T-cell (primary cell): ENCODE results near the gene NDUFB2. TPM values are rescaled to one million over a fixed set of nuclear protein-coding genes. Genes with fewer than 3 reads are reported as not detected.
"Not testable (repeated sequence)": the region's sequence is repeated elsewhere in the genome, so short reads cannot be mapped to it uniquely, and the experiment has no call there.

Experiments
- ATAC-seq, 4 experiments: fragments of 200-7000 bp in 3 of 4; fragments of 150-1000 bp in 1 of 4; cut with Tn5 transposase; replicated peaks in 1 of 4; 1 replicate in 3 of 4; 2 replicates in 1 of 4; pipeline ENCODE4 v1.10.0; 2021; ENCODE audit warnings: moderate library complexity in 3 of 4, mild to moderate bottlenecking in 2 of 4, moderate number of reproducible peaks in 1 of 4
- CTCF ChIA-PET, 2 donors: fragments of 300-600 bp; sonication (Branson Sonifier 250); formaldehyde crosslinking; loops; one replicate each; lab custom pipeline; 2022; ENCODE audit warnings: antibody characterized with exemption in 2 of 2; lab: Charles Lee
- POLR2A ChIA-PET, 2 donors: fragments of 300-600 bp; sonication (Branson Sonifier 250); formaldehyde crosslinking; loops; one replicate each; lab custom pipeline; 2022; ENCODE audit warnings: antibody characterized with exemption in 2 of 2; lab: Charles Lee
- DNase-seq, 35 experiments: peaks; one replicate each; pipeline versions ENCODE4 v3.0.0 to v3.0.0-alpha.2; 2013 to 2023
- H3K27ac ChIP-seq: one replicate; pipeline ENCODE4 v1.5.1; 2013; ENCODE audit warnings: low read length
- H3K27me3 ChIP-seq, 2 experiments: replicated peaks in 1 of 2; 1 replicate in 1 of 2; 2 replicates in 1 of 2; pipeline versions ENCODE4 v1.6.1 to v1.7.0; 2013; ENCODE audit warnings: low read length in 1 of 2, mixed read lengths in 1 of 2; ENCODE audit not compliant: control insufficient read depth in 2 of 2, insufficient read depth in 2 of 2; ENCODE audit errors: extremely low read depth in 1 of 2
- H3K36me3 ChIP-seq, 2 donors: 1 replicate in 1 of 2; 2 replicates in 1 of 2; pipeline versions ENCODE4 v1.6.1 to v1.7.0; 2013; ENCODE audit warnings: low read length in 1 of 2; ENCODE audit not compliant: control insufficient read depth in 2 of 2, insufficient read depth in 1 of 2; ENCODE audit errors: extremely low read depth in 1 of 2
- H3K4me1 ChIP-seq, 2 experiments: 1 replicate in 1 of 2; 2 replicates in 1 of 2; pipeline versions ENCODE4 v1.6.1 to v1.7.0; 2013; ENCODE audit warnings: low read length in 2 of 2, mixed read lengths in 1 of 2; ENCODE audit not compliant: insufficient read depth in 2 of 2, control insufficient read depth in 1 of 2; ENCODE audit errors: extremely low read depth in 1 of 2
- H3K4me3 ChIP-seq, 2 donors: 1 replicate in 1 of 2; 2 replicates in 1 of 2; pipeline versions ENCODE4 v1.5.1 to v1.7.0; 2013; ENCODE audit warnings: mild to moderate bottlenecking in 2 of 2, low read length in 1 of 2, moderate library complexity in 1 of 2; ENCODE audit not compliant: control insufficient read depth in 1 of 2; ENCODE audit errors: extremely low read depth in 1 of 2
- H3K9me3 ChIP-seq: 2 replicates; pipeline ENCODE4 v1.7.0; 2013
- H3K27ac Mint-ChIP-seq, 2 donors: one replicate each; pipeline ENCODE4 v1.8.0; 2020 to 2021; ENCODE audit warnings: mild to moderate bottlenecking in 2 of 2, mixed read lengths in 2 of 2
- H3K27me3 Mint-ChIP-seq, 2 donors: one replicate each; pipeline ENCODE4 v1.8.0; 2021 to 2022; ENCODE audit warnings: mixed read lengths in 2 of 2
- H3K36me3 Mint-ChIP-seq: one replicate; pipeline ENCODE4 v1.8.0; 2021; ENCODE audit warnings: mixed read lengths
- H3K4me1 Mint-ChIP-seq, 3 donors: one replicate each; pipeline ENCODE4 v1.8.0; 2020 to 2022; ENCODE audit warnings: mixed read lengths in 3 of 3, mild to moderate bottlenecking in 1 of 3
- H3K4me3 Mint-ChIP-seq, 3 donors: one replicate each; pipeline ENCODE4 v1.8.0; 2020 to 2022; ENCODE audit warnings: mild to moderate bottlenecking in 3 of 3, mixed read lengths in 3 of 3, moderate library complexity in 3 of 3
- H3K9me3 Mint-ChIP-seq, 3 donors: one replicate each; pipeline ENCODE4 v1.8.0; 2020 to 2022; ENCODE audit warnings: mixed read lengths in 3 of 3
- WGBS: methylation state at CpG from one replicate; pipeline ENCODE4 v1.1.5; 2013; ENCODE audit warnings: missing lambda C conversion rate; ENCODE audit not compliant: insufficient coverage; 5-methylcytosine and 5-hydroxymethylcytosine counted together
- total RNA-seq, 35 experiments: library from RNA in 6 of 35; stranded (reverse) in 6 of 35; fragments of 120-200 nt in 1 of 35; gene quantifications; one replicate each; pipeline versions ENCODE4 v1.2.1 to v1.2.4 and lab custom pipeline; 2013 to 2026

NDUFB2 gene
- total RNA-seq, 5 donors from 2014 or later (not counting 1 experiment from before 2014, with no cell fraction given), result 97.2 to 110 (median 103) TPM

- peaks cover 5 to 24% of the 10 kb centered on the region in 2 donors for H3K36me3 ChIP-seq
- H3K27ac ChIP-seq, H3K4me3 ChIP-seq, H3K4me3 Mint-ChIP-seq, H3K9me3 ChIP-seq, H3K27me3 ChIP-seq, H3K9me3 Mint-ChIP-seq, H3K4me1 ChIP-seq, CTCF ChIA-PET, ATAC-seq, DNase-seq, H3K4me1 Mint-ChIP-seq, H3K27ac Mint-ChIP-seq, H3K27me3 Mint-ChIP-seq: not testable (repeated sequence)
- no CpG with 5 or more reads among the region's 4 CpGs for WGBS
- POLR2A ChIA-PET, result interaction anchor here in 1 of 2 donors (0.6 kb wide), 1 partner anchor 9 kb away, joined by 3 read pairs; no protein-coding TSS in a partner anchor
- H3K36me3 Mint-ChIP-seq, result peaks cover 32% of the 10 kb centered on the region
Observed at GRCh38 chr7:140708764-140709163, 12.3 kb downstream of the NDUFB2 start.

DNA sequence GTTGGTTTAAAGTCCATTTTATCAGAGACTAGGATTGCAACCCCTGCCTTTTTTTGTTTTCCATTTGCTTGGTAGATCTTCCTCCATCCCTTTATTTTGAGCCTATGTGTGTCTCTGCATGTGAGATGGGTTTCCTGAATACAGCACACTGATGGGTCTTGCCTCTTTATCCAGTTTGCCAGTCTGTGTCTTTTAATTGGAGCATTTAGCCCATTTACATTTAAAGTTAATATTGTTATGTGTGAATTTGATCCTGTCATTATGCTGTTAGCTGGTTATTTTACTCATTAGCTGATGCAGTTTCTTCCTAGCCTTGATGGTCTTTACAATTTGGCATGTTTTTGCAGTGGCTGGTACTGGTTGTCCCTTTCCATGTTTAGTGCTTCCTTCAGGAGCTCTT, 15.9 kb downstream of the NDUFB2 start:
- CTCF ChIA-PET, DNase-seq, H3K4me3 ChIP-seq, H3K36me3 ChIP-seq, H3K4me1 Mint-ChIP-seq, H3K27me3 ChIP-seq, POLR2A ChIA-PET, H3K27ac ChIP-seq, H3K27me3 Mint-ChIP-seq, ATAC-seq, H3K4me1 ChIP-seq, H3K4me3 Mint-ChIP-seq, H3K27ac Mint-ChIP-seq, H3K9me3 Mint-ChIP-seq, H3K9me3 ChIP-seq: not testable (repeated sequence)
- H3K36me3 Mint-ChIP-seq, result peaks cover 30% of the 10 kb centered on the region

DNA sequence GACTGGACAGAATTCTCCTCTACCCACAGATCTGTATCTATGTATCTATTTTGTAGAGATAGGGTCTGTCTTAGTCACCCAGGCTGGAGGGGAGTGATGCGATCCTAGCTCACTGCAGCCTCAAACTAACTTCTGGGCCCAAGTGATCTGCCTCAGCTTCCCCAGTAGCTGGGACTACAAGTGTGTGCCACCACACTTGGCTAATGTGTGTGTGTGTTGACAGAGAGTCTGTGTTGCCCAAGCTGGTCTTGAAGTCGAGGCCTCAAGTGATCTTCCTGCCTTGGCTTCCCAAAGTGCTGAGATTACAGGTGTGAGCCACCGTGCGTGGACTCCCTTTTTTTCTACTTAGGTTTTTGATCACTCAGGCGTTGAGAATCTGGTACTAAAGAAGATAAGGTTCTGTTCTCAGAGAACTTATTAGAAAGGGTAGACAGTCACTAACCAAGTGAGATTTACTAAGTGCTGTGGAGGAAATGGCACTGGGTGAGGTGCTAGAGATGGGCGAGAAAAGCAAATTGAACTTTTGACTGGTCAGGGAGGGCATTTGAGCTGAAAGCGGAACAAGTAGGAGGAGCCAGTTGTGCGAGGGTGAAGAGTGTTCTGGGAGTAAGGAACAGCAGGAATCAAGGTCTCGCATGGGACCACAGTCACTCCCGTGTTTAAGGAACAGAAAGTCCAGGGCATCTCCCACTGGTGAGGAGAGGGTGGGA, 18.0 kb downstream of the NDUFB2 start:
- Mint-ChIP-seq H3K36me3 (peaks cover 30% of the 10 kb centered on the region), H3K4me3 (no peak overlapping the region), H3K4me1 (peaks cover 3 to 8% (median 3%) of the 10 kb centered on the region in 3 donors), H3K27me3 (no peaks in the 10 kb centered on the region), H3K9me3 (peaks cover 0 to 4% (median 0%) of the 10 kb centered on the region in 3 donors), H3K27ac (no peak overlapping the region)
- peak in 1 of 35 experiments; percentile 8 for DNase-seq
- 82% methylated on average over 5 of the region's 10 CpGs for whole genome bisulfite sequencing
- no peak for ATAC-seq
- H3K4me3 ChIP-seq, result no peak overlapping the region
- ChIA-PET CTCF (no interaction called here), POLR2A (interaction anchor here in 1 of 2 donors (0.6 kb wide), 1 partner anchor 57 kb away, joined by 3 read pairs; no protein-coding TSS in a partner anchor)
- no peak overlapping the region for H3K27ac ChIP-seq
- H3K9me3 ChIP-seq, result no peaks in the 10 kb centered on the region
- peaks cover 0 to 7% of the 10 kb centered on the region in 2 experiments for H3K4me1 ChIP-seq
- no peaks in the 10 kb centered on the region for H3K27me3 ChIP-seq
- H3K36me3 ChIP-seq, result peaks cover 0 to 4% of the 10 kb centered on the region in 2 donors

DNA sequence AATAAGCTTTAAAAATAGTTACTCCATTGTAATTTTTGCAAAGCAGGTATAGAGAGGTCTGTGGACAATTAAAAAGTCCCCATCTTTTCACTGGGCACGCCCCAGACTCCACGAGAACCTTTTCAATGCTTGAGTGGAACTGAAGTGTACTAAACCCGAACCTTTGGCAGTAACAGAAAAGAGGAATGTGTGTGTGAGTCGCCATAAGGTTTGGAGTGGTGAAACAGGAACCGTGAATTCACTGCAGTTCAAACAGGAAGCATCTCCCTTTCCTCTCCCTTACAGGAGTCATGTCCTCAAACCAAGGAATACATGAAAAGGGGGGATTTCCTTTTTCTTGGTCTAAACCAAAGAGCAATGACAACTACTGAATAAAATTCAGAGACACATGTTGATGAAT, 23.2 kb downstream of the NDUFB2 start:
- Histone ChIP-seq H3K27me3 (no peaks in the 10 kb centered on the region), H3K4me3 (no peak overlapping the region), H3K36me3 (peaks cover 0 to 4% of the 10 kb centered on the region in 2 donors), H3K9me3 (no peaks in the 10 kb centered on the region), H3K27ac (no peak overlapping the region), H3K4me1 (peaks cover 0 to 11% of the 10 kb centered on the region in 2 experiments)
- H3K27me3 Mint-ChIP-seq, result no peaks in the 10 kb centered on the region
- no peak overlapping the region for H3K4me3 Mint-ChIP-seq
- no peaks in the 10 kb centered on the region for H3K9me3 Mint-ChIP-seq
- ATAC-seq (no peak), DNase-seq (no peak)
- H3K4me1 Mint-ChIP-seq, result peaks cover 20 to 26% (median 23%) of the 10 kb centered on the region in 3 donors
- no peak overlapping the region for H3K27ac Mint-ChIP-seq
- ChIA-PET CTCF (interaction anchor here in 1 of 2 donors (0.6 kb wide), 1 partner anchor 289 kb away, joined by 3 read pairs; no protein-coding TSS in a partner anchor), POLR2A (no interaction called here)
- H3K36me3 Mint-ChIP-seq, result peaks cover 7% of the 10 kb centered on the region
- WGBS, result 63% methylated on average over 3 of the region's 5 CpGs

- H3K36me3 ChIP-seq, result no peaks in the 10 kb centered on the region
- ChIA-PET POLR2A (no interaction called here), CTCF (interaction anchor here (0.6 to 1.5 kb wide), 2 partner anchors 242 to 720 kb away, joined by 3 to 5 read pairs; no protein-coding TSS in a partner anchor)
- Mint-ChIP-seq H3K4me3 (no peak overlapping the region), H3K36me3 (peaks cover 8% of the 10 kb centered on the region), H3K27ac (peak overlapping the region in 1 of 2 donors; percentile 39), H3K27me3 (no peaks in the 10 kb centered on the region), H3K9me3 (no peaks in the 10 kb centered on the region), H3K4me1 (peaks cover 19 to 26% (median 24%) of the 10 kb centered on the region in 3 donors)
- H3K4me1 ChIP-seq, result peaks cover 0 to 11% of the 10 kb centered on the region in 2 experiments
- no peaks in the 10 kb centered on the region for H3K9me3 ChIP-seq
- no peak for DNase-seq
- H3K27me3 ChIP-seq, result no peaks in the 10 kb centered on the region
- no CpG with 5 or more reads among the region's 1 CpG for WGBS
- no peak for ATAC-seq
- no peak overlapping the region for H3K4me3 ChIP-seq
- no peak overlapping the region for H3K27ac ChIP-seq
Observed at GRCh38 chr7:140722254-140722653, 25.7 kb downstream of the NDUFB2 start.

GRCh38 chr7:140723006-140723405, 26.5 kb downstream of the NDUFB2 start:
- ATAC-seq (peak; percentile 94 to 99 (median 98)), DNase-seq (peak in 34 of 35 experiments; percentile 23 to 81 (median 58))
- WGBS, result 0% methylated on average over 1 of the region's 6 CpGs
- peaks cover 19 to 26% (median 24%) of the 10 kb centered on the region in 3 donors for H3K4me1 Mint-ChIP-seq
- H3K9me3 Mint-ChIP-seq, result no peaks in the 10 kb centered on the region
- Histone ChIP-seq H3K27me3 (no peaks in the 10 kb centered on the region), H3K27ac (peak overlapping the region; percentile 40), H3K4me1 (peaks cover 0 to 11% of the 10 kb centered on the region in 2 experiments), H3K4me3 (no peak overlapping the region), H3K9me3 (no peaks in the 10 kb centered on the region), H3K36me3 (no peaks in the 10 kb centered on the region)
- peak overlapping the region; percentile 92 to 94 for H3K27ac Mint-ChIP-seq
- H3K27me3 Mint-ChIP-seq, result no peaks in the 10 kb centered on the region
- ChIA-PET POLR2A (interaction anchor here in 1 of 2 donors (0.6 kb wide), 1 partner anchor 44 kb away, joined by 3 read pairs; no protein-coding TSS in a partner anchor), CTCF (interaction anchor here (0.6 to 1.5 kb wide), 5 partner anchors 27 to 720 kb away, joined by 3 to 5 read pairs (median 4); partner anchors contain the start of gene NDUFB2 (in 1 of the 2))
- peaks cover 8% of the 10 kb centered on the region for H3K36me3 Mint-ChIP-seq
- H3K4me3 Mint-ChIP-seq, result peak overlapping the region in 1 of 3 donors; percentile 44
